ENCODE results near the gene CTAG1B.
"Not testable (repeated sequence)": the region's sequence is repeated elsewhere in the genome, so short reads cannot be mapped to it uniquely, and the experiment has no call there.

- TF ChIP-seq, protein P1, sequence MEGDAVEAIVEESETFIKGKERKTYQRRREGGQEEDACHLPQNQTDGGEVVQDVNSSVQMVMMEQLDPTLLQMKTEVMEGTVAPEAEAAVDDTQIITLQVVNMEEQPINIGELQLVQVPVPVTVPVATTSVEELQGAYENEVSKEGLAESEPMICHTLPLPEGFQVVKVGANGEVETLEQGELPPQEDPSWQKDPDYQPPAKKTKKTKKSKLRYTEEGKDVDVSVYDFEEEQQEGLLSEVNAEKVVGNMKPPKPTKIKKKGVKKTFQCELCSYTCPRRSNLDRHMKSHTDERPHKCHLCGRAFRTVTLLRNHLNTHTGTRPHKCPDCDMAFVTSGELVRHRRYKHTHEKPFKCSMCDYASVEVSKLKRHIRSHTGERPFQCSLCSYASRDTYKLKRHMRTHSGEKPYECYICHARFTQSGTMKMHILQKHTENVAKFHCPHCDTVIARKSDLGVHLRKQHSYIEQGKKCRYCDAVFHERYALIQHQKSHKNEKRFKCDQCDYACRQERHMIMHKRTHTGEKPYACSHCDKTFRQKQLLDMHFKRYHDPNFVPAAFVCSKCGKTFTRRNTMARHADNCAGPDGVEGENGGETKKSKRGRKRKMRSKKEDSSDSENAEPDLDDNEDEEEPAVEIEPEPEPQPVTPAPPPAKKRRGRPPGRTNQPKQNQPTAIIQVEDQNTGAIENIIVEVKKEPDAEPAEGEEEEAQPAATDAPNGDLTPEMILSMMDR (IDR thresholded peaks at IDR 0.05): not testable (repeated sequence)
- TF ChIP-seq EP300 (IDR thresholded peaks at IDR 0.05): not testable (repeated sequence)
Observed at GRCh38 chrX:154641740-154642139, 22.7 kb upstream of the CTAG1B start.
